HG03469 (cell line): ENCODE data around the gene F11R.
A peak's percentile ranks its signal among the peaks of the same experiment; 100 is the strongest.
"Not testable (repeated sequence)": the region's sequence is repeated elsewhere in the genome, so short reads cannot be mapped to it uniquely, and the experiment has no call there.

Experiments used
- ATAC-seq: cut with Tn5 transposase; IDR thresholded peaks from one replicate; pipeline ENCODE4 v1.9.1; 2021; ENCODE audit warnings: mild to moderate bottlenecking, moderate library complexity, moderate number of reproducible peaks; ENCODE audit not compliant: unreplicated experiment

The F11R gene

GRCh38 chr1:160978510-160978927 is 42.4 kb downstream of the F11R start:
- no peak for ATAC-seq

- no peak for ATAC-seq
Observed at GRCh38 chr1:160975026-160975425, 45.9 kb downstream of the F11R start.

GRCh38 chr1:160973491-160973890 is 47.5 kb downstream of the F11R start:
- no peak for ATAC-seq

GRCh38 chr1:160972939-160973338 is 48.0 kb downstream of the F11R start:
- no peak for ATAC-seq

- no peak for ATAC-seq
Observed at GRCh38 chr1:160971618-160972056, 49.3 kb downstream of the F11R start.

- ATAC-seq = no peak
Observed at GRCh38 chr1:160963521-160963920, 57.4 kb downstream of the F11R start.

GRCh38 chr1:160961419-160961818 is 59.5 kb downstream of the F11R start:
- no peak for ATAC-seq

- no peak for ATAC-seq
Observed at GRCh38 chr1:160956966-160957365, 64.0 kb downstream of the F11R start.

- ATAC-seq = no peak
Observed at GRCh38 chr1:160954158-160955104, 66.5 kb downstream of the F11R start, which contains the start of gene ITLN2. Gene ITLN2 (minus strand): TSS chr1:160954809. CDS start chr1:160954741, 68 bp downstream.

GRCh38 chr1:160953030-160953429 is 67.9 kb downstream of the F11R start:
- no peak for ATAC-seq

- no peak for ATAC-seq
Observed at GRCh38 chr1:160952129-160952510, 68.8 kb downstream of the F11R start.

- ATAC-seq = peak; percentile 46
Observed at GRCh38 chr1:160951443-160952128, 69.4 kb downstream of the F11R start.

GRCh38 chr1:160950657-160951056 is 70.3 kb downstream of the F11R start:
- ATAC-seq = no peak

GRCh38 chr1:160949881-160950280 is 71.1 kb downstream of the F11R start:
- ATAC-seq = no peak

GRCh38 chr1:160949216-160949880 is 71.6 kb downstream of the F11R start:
- ATAC-seq = not testable (repeated sequence)

GRCh38 chr1:160947174-160947759 is 73.7 kb downstream of the F11R start:
- ATAC-seq = not testable (repeated sequence)

GRCh38 chr1:160945881-160946280 is 75.1 kb downstream of the F11R start:
- not testable (repeated sequence) for ATAC-seq
